GM19397 (cell line): ENCODE data around the gene TTC21B.

ENCODE experiments used
- ATAC-seq: cut with Tn5 transposase; IDR thresholded peaks from one replicate; pipeline ENCODE4 v1.9.1; 2021; ENCODE audit warnings: mild to moderate bottlenecking, moderate library complexity; ENCODE audit not compliant: unreplicated experiment

Gene TTC21B

GRCh38 chr2:165840333-165840958 lies 113.1 kb downstream of the TTC21B start:
- no peak for ATAC-seq

GRCh38 chr2:165839610-165840009 lies 114.0 kb downstream of the TTC21B start:
- no peak for ATAC-seq

GRCh38 chr2:165837122-165837521 lies 116.5 kb downstream of the TTC21B start:
- ATAC-seq, result no peak

- ATAC-seq, result no peak
Observed at GRCh38 chr2:165835363-165835762, 118.2 kb downstream of the TTC21B start.

- no peak for ATAC-seq
Observed at GRCh38 chr2:165833156-165833555, 120.4 kb downstream of the TTC21B start.

GRCh38 chr2:165827921-165828276 lies 125.7 kb downstream of the TTC21B start:
- no peak for ATAC-seq

- peak; percentile 85 for ATAC-seq
Observed at GRCh38 chr2:165827016-165827920, 126.3 kb downstream of the TTC21B start.

- ATAC-seq, result no peak
Observed at GRCh38 chr2:165825041-165825440, 128.5 kb downstream of the TTC21B start.
